Large intestine (tissue), 3 donors: ENCODE results near the gene SCAMP5. TPM values are rescaled to one million over a fixed set of nuclear protein-coding genes. Genes with fewer than 3 reads are reported as not detected.

Source experiments
- DNase-seq, 2 donors: peaks; one replicate each; pipeline versions ENCODE4 v3.0.0 to v3.0.0-alpha.2; 2013
- H3K27ac ChIP-seq: one replicate; pipeline ENCODE4 v1.5.1; 2013; ENCODE audit warnings: low read length
- H3K27me3 ChIP-seq: 2 replicates; pipeline ENCODE4 v1.6.1; 2013; ENCODE audit warnings: low read length; ENCODE audit not compliant: control insufficient read depth, insufficient read depth
- H3K36me3 ChIP-seq: 2 replicates; pipeline ENCODE4 v1.6.1; 2013; ENCODE audit warnings: low read length; ENCODE audit not compliant: control insufficient read depth, insufficient read depth
- H3K4me1 ChIP-seq: one replicate; pipeline ENCODE4 v1.6.1; 2013; ENCODE audit warnings: low read length; ENCODE audit not compliant: control insufficient read depth, insufficient read depth
- H3K4me3 ChIP-seq: one replicate; pipeline ENCODE4 v1.5.1; 2013; ENCODE audit warnings: low read length
- H3K9me3 ChIP-seq: one replicate; pipeline ENCODE4 v1.6.1; 2013; ENCODE audit warnings: mild to moderate bottlenecking, low read depth, low read length, moderate library complexity; ENCODE audit not compliant: control insufficient read depth
- WGBS: methylation state at CpG from one replicate; pipeline ENCODE4 v1.1.5; 2013; ENCODE audit warnings: low lambda C conversion rate; ENCODE audit not compliant: insufficient coverage; 5-methylcytosine and 5-hydroxymethylcytosine counted together
- polyA plus RNA-seq: library from polyadenylated mRNA; unstranded; fragments of 120-200 nt; gene quantifications from one replicate; pipeline ENCODE4 v1.2.1, GENCODE V29; 2013

The SCAMP5 gene
- polyA plus RNA-seq, 1 donor = 31.6 TPM

- H3K9me3 ChIP-seq = no peaks in the 10 kb centered on the region
- no peak overlapping the region for H3K4me3 ChIP-seq
- DNase-seq = peak in 1 of 2 donors; percentile 35
- H3K4me1 ChIP-seq = peaks cover 31% of the 10 kb centered on the region
- no peaks in the 10 kb centered on the region for H3K27me3 ChIP-seq
- H3K27ac ChIP-seq = no peak overlapping the region
- peaks cover 10% of the 10 kb centered on the region for H3K36me3 ChIP-seq
- no CpG with 5 or more reads among the region's 4 CpGs for WGBS
Observed at GRCh38 chr15:75030424-75030823, 35.1 kb downstream of the SCAMP5 start.

DNA sequence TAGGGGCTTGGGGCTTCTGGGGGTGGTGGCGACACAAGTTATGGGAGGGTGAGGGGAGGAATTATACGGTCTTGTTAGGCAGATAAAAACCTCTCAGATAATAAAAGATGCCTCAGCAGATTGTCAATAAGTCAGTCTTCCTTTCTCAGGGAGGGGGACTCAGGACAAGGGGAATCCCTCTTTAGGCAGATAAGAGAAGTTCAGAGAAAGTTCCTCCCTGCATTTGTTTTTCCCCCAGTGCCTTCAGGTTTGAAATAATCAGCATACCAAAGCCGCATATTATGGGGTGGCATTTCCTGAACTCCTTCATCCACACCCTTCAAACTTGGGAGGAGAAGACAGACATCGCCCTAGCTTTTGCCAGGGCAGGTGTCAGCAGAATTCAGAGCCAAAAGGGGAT lies 36.5 kb downstream of the SCAMP5 start:
- DNase-seq = no peak
- H3K27me3 ChIP-seq = no peaks in the 10 kb centered on the region
- H3K36me3 ChIP-seq = peaks cover 4% of the 10 kb centered on the region
- H3K9me3 ChIP-seq = no peaks in the 10 kb centered on the region
- WGBS = 20% methylated on average over 2 of the region's 4 CpGs
- H3K27ac ChIP-seq = no peak overlapping the region
- H3K4me1 ChIP-seq = peaks cover 41% of the 10 kb centered on the region
- H3K4me3 ChIP-seq = no peak overlapping the region

- Histone ChIP-seq H3K4me3 (no peak overlapping the region), H3K4me1 (peaks cover 42% of the 10 kb centered on the region), H3K27ac (no peak overlapping the region), H3K27me3 (no peaks in the 10 kb centered on the region), H3K9me3 (no peaks in the 10 kb centered on the region), H3K36me3 (peaks cover 4% of the 10 kb centered on the region)
- DNase-seq = no peak
- no CpG with 5 or more reads among the region's 2 CpGs for WGBS
Observed at GRCh38 chr15:75032395-75032794, 37.0 kb downstream of the SCAMP5 start.

DNA sequence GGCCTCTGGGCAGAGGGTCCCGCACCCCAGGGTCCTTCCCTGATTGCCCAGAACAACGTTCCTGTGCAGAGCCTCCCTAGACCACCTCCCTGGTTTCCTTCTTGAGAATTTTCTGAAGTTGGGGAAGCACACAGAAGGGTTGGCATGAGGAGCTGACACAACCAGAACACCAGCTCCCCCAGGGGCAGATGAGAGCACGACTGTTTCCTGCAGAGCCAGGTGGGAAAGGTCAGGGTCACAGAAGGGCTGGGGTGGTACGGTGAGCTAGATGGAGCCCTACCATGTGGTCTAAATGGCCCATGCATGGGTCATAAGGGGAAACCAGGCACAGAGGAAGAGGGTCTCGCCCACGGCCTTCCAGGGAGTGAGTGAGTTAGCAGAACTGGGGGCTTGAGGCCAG lies 38.4 kb downstream of the SCAMP5 start:
- H3K36me3 ChIP-seq = peaks cover 4% of the 10 kb centered on the region
- no peak overlapping the region for H3K4me3 ChIP-seq
- H3K9me3 ChIP-seq = no peaks in the 10 kb centered on the region
- peaks cover 42% of the 10 kb centered on the region for H3K4me1 ChIP-seq
- DNase-seq = no peak
- no CpG with 5 or more reads among the region's 6 CpGs for WGBS
- H3K27me3 ChIP-seq = no peaks in the 10 kb centered on the region
- no peak overlapping the region for H3K27ac ChIP-seq

DNA sequence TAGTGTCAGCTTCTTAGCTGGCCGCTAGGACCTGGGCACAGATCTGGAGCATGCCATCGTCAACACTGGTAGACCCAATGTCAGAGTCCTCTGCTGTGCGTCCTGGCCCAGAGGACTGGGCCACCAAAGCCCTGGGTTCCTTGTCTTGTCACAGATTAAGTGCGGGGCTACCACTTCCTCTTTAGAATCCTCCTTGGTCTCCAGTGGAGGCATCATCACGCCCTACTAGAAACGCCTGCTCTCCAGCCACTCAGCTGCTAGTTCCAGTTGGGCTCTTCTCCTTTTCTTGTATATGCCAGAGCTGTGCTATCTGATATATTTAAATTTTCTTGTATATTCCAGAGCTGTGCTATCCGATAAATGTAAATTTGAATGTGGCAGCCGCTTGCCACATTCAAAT lies 39.3 kb downstream of the SCAMP5 start:
- no peak for DNase-seq
- Histone ChIP-seq H3K27me3 (no peaks in the 10 kb centered on the region), H3K9me3 (no peaks in the 10 kb centered on the region), H3K36me3 (peaks cover 4% of the 10 kb centered on the region), H3K4me1 (peaks cover 39% of the 10 kb centered on the region), H3K4me3 (no peak overlapping the region), H3K27ac (no peak overlapping the region)
- 100% methylated on average over 2 of the region's 8 CpGs for WGBS

- H3K4me3 ChIP-seq = no peak overlapping the region
- no peaks in the 10 kb centered on the region for H3K9me3 ChIP-seq
- H3K36me3 ChIP-seq = no peaks in the 10 kb centered on the region
- no CpG with 5 or more reads among the region's 2 CpGs for WGBS
- H3K27me3 ChIP-seq = no peaks in the 10 kb centered on the region
- H3K4me1 ChIP-seq = peaks cover 32% of the 10 kb centered on the region
- H3K27ac ChIP-seq = peak overlapping the region; percentile 64
- DNase-seq = peak; percentile 92 to 95
Observed at GRCh38 chr15:75036212-75036616, 40.9 kb downstream of the SCAMP5 start.

- Histone ChIP-seq H3K36me3 (no peaks in the 10 kb centered on the region), H3K4me1 (peaks cover 38% of the 10 kb centered on the region), H3K27me3 (no peaks in the 10 kb centered on the region), H3K9me3 (no peaks in the 10 kb centered on the region), H3K4me3 (no peak overlapping the region), H3K27ac (no peak overlapping the region)
- no peak for DNase-seq
- WGBS = 100% methylated on average over 1 of the region's 6 CpGs
Observed at GRCh38 chr15:75037685-75038084, 42.3 kb downstream of the SCAMP5 start.

- H3K4me3 ChIP-seq = no peak overlapping the region
- DNase-seq = no peak
- peaks cover 44% of the 10 kb centered on the region for H3K4me1 ChIP-seq
- H3K9me3 ChIP-seq = no peaks in the 10 kb centered on the region
- H3K36me3 ChIP-seq = no peaks in the 10 kb centered on the region
- no peak overlapping the region for H3K27ac ChIP-seq
- no peaks in the 10 kb centered on the region for H3K27me3 ChIP-seq
- WGBS = no CpG with 5 or more reads among the region's 3 CpGs
Observed at GRCh38 chr15:75038231-75038630, 42.9 kb downstream of the SCAMP5 start.

DNA sequence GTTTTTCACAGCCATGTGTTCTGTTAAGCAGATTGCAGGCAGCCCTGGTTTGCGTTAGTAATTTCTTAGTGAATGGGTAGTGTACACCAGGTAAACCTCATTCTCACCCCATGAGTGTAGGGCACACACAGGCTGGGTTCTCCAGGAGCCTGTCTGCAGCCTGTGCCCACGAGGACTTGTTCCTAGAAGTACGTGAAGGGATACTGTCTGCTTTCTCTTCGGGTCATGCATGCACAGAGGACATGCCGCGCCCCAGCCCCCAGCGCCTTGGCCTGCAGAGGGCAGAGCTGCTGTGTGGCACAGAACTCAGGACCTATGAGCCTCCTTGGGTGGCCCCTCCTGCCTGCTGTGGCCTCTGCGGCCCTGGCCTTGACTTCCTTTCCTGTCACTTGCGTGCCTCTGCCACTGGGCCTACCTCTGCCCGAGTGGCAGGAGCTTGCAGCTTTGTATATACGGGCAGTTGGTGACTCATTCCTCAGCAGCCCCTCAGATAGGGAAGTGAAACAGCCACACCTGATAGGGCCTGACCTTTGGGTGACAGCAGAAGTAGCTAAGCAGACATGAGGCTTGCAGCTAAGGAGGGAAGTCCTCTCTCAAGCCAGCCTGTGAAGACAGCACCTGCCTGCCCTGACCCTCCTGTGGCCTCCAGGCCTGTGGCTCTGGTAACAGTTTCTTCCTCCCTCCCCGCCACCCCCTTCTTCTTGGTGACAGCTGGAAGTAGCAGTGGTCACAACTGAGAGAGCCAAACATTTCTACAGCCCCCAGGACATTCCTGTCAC lies 47.6 kb downstream of the SCAMP5 start:
- DNase-seq = peak; percentile 91 to 94

GRCh38 chr15:75043509-75044257 lies 48.3 kb downstream of the SCAMP5 start:
- Histone ChIP-seq H3K4me1 (peaks cover 36% of the 10 kb centered on the region), H3K27me3 (no peaks in the 10 kb centered on the region), H3K36me3 (peaks cover 12% of the 10 kb centered on the region), H3K27ac (peak overlapping the region; percentile 59), H3K4me3 (no peak overlapping the region), H3K9me3 (no peaks in the 10 kb centered on the region)
- DNase-seq = peak; percentile 83 to 85
- no CpG with 5 or more reads among the region's 20 CpGs for WGBS

More for the DNA sequence above, 47.6 kb downstream of the SCAMP5 start:
- no peaks in the 10 kb centered on the region for H3K27me3 ChIP-seq
- peaks cover 7% of the 10 kb centered on the region for H3K36me3 ChIP-seq
- peak overlapping the region; percentile 59 for H3K27ac ChIP-seq
- peaks cover 36% of the 10 kb centered on the region for H3K4me1 ChIP-seq
- H3K4me3 ChIP-seq = no peak overlapping the region
- H3K9me3 ChIP-seq = no peaks in the 10 kb centered on the region
- WGBS = no CpG with 5 or more reads among the region's 12 CpGs
